HEK293 (cell line): Measurements from ENCODE around the gene CACNG4.

Source experiments
- CTCF ChIA-PET: fragments of 350-600 bp; formaldehyde crosslinking; extraction: SDS; loops from one replicate; lab custom pipeline; 2021; ENCODE audit warnings: antibody characterized with exemption; lab: Yijun Ruan, JAX
- POLR2A ChIA-PET: fragments of 300-600 bp; formaldehyde crosslinking; extraction: SDS; loops from one replicate; lab custom pipeline; 2020; ENCODE audit warnings: antibody characterized with exemption, inconsistent platforms; lab: Yijun Ruan, JAX
- H3K27ac ChIP-seq: fragments of 200-500 bp; sonication (Bioruptor generic); 2 replicates; pipeline ENCODE4 v1.5.1; 2014; ENCODE audit warnings: low read depth, low read length, control low read depth, inconsistent platforms; ENCODE audit errors: extremely low read depth
- H3K36me3 ChIP-seq, 2 experiments: fragments of 200-500 bp in 1 of 2; sonication (Bioruptor generic) in 1 of 2; 1 replicate in 1 of 2; 2 replicates in 1 of 2; pipeline ENCODE4 v1.5.1; 2014 to 2017; ENCODE audit warnings: inconsistent platforms in 2 of 2, low read length in 2 of 2; ENCODE audit not compliant: control insufficient read depth in 2 of 2, insufficient read depth in 1 of 2
- H3K4me1 ChIP-seq: fragments of 200-500 bp; sonication (Bioruptor generic); 2 replicates; pipeline ENCODE4 v1.5.1; 2014; ENCODE audit warnings: mild to moderate bottlenecking, low read length, inconsistent platforms; ENCODE audit not compliant: control insufficient read depth, insufficient read depth
- H3K4me3 ChIP-seq: 2 replicates; pipeline ENCODE4 v1.5.1; 2011; ENCODE audit warnings: low read depth, mild to moderate bottlenecking, control low read depth, low read length, moderate library complexity
- H3K9me3 ChIP-seq: fragments of 200-500 bp; sonication (Bioruptor generic); 2 replicates; pipeline ENCODE4 v1.5.1; 2014; ENCODE audit warnings: low read depth, low read length, inconsistent platforms; ENCODE audit not compliant: control insufficient read depth, insufficient read depth
- KLF8 ChIP-seq: fragments of 450-650 bp; formaldehyde crosslinking; IDR thresholded peaks from 2 replicates; pipeline ENCODE4 v1.5.1; 2016; ENCODE audit warnings: missing biosample characterization, missing genetic modification characterization
- RBAK ChIP-seq: fragments of 450-650 bp; formaldehyde crosslinking; IDR thresholded peaks from 2 replicates; pipeline ENCODE4 v1.5.1; 2016; ENCODE audit warnings: missing biosample characterization, missing genetic modification characterization
- SCRT1 ChIP-seq: fragments of 450-650 bp; formaldehyde crosslinking; IDR thresholded peaks from 2 replicates; pipeline ENCODE4 v1.5.1; 2016; ENCODE audit warnings: missing biosample characterization, missing genetic modification characterization, borderline replicate concordance
- SP3 ChIP-seq: fragments of 450-650 bp; formaldehyde crosslinking; IDR thresholded peaks from 2 replicates; pipeline ENCODE4 v1.5.1; 2016; ENCODE audit warnings: missing biosample characterization, missing genetic modification characterization
- TCF7L2 ChIP-seq: IDR thresholded peaks from 2 replicates; pipeline ENCODE4 v1.6.1; 2011; ENCODE audit warnings: low read depth, mild to moderate bottlenecking, inconsistent platforms, low read length, moderate library complexity, borderline replicate concordance
- TRIM28 ChIP-seq: IDR thresholded peaks from 2 replicates; pipeline ENCODE4 v1.6.1; 2011; ENCODE audit warnings: low read length, control low read depth, borderline replicate concordance
- ZBTB21 ChIP-seq: fragments of 450-650 bp; formaldehyde crosslinking; IDR thresholded peaks from 2 replicates; pipeline ENCODE4 v1.5.1; 2017; ENCODE audit warnings: missing biosample characterization, missing genetic modification characterization
- ZNF114 ChIP-seq: fragments of 450-650 bp; formaldehyde crosslinking; IDR thresholded peaks from 2 replicates; pipeline ENCODE4 v1.5.0; 2017; ENCODE audit warnings: missing biosample characterization, missing genetic modification characterization
- ZNF146 ChIP-seq: fragments of 450-650 bp; formaldehyde crosslinking; IDR thresholded peaks from 2 replicates; pipeline ENCODE4 v1.5.1; 2016; ENCODE audit warnings: missing biosample characterization, missing genetic modification characterization
- ZNF174 ChIP-seq: fragments of 450-650 bp; formaldehyde crosslinking; IDR thresholded peaks from 2 replicates; pipeline ENCODE4 v1.5.0; 2017; ENCODE audit warnings: missing biosample characterization, mild to moderate bottlenecking, missing genetic modification characterization
- ZNF223 ChIP-seq: fragments of 450-650 bp; formaldehyde crosslinking; IDR thresholded peaks from 2 replicates; pipeline ENCODE4 v1.5.1; 2016; ENCODE audit warnings: missing biosample characterization, missing genetic modification characterization
- ZNF239 ChIP-seq: fragments of 450-650 bp; formaldehyde crosslinking; IDR thresholded peaks from 2 replicates; pipeline ENCODE4 v1.5.1; 2016; ENCODE audit warnings: missing biosample characterization, missing genetic modification characterization
- ZNF341 ChIP-seq: fragments of 450-650 bp; formaldehyde crosslinking; IDR thresholded peaks from 2 replicates; pipeline ENCODE4; 2016; ENCODE audit warnings: low read depth, missing biosample characterization, missing genetic modification characterization
- ZNF596 ChIP-seq: fragments of 450-650 bp; IDR thresholded peaks from 2 replicates; pipeline ENCODE4 v1.5.0; 2018; ENCODE audit warnings: missing biosample characterization, mild to moderate bottlenecking, missing genetic modification characterization, moderate library complexity
- ZNF664 ChIP-seq: fragments of 450-650 bp; formaldehyde crosslinking; IDR thresholded peaks from 2 replicates; pipeline ENCODE4 v1.5.1; 2016; ENCODE audit warnings: missing biosample characterization, missing genetic modification characterization
- ZNF677 ChIP-seq: fragments of 450-650 bp; IDR thresholded peaks from 2 replicates; pipeline ENCODE4 v1.5.0; 2018; ENCODE audit warnings: missing biosample characterization, mild to moderate bottlenecking, missing genetic modification characterization, moderate library complexity
- ZNF837 ChIP-seq: fragments of 450-650 bp; formaldehyde crosslinking; IDR thresholded peaks from 2 replicates; pipeline ENCODE4 v1.5.1; 2016; ENCODE audit warnings: missing biosample characterization, missing genetic modification characterization
- TF ChIP-seq, protein P1 (sequence below): fragments of 450-650 bp; formaldehyde crosslinking; IDR thresholded peaks from 2 replicates; pipeline ENCODE4 v1.5.1; 2016; ENCODE audit warnings: missing biosample characterization, missing genetic modification characterization
- TF ChIP-seq, protein P2 (sequence below): fragments of 450-650 bp; formaldehyde crosslinking; IDR thresholded peaks from 2 replicates; pipeline ENCODE4 v1.5.1; 2016; ENCODE audit warnings: missing biosample characterization, missing genetic modification characterization
- TF ChIP-seq, protein P3 (sequence below): fragments of 450-650 bp; formaldehyde crosslinking; conservative IDR thresholded peaks from 2 replicates; pipeline ENCODE4 v1.5.1; 2016; ENCODE audit warnings: low read depth, missing biosample characterization, missing genetic modification characterization
- TF ChIP-seq, protein P4 (sequence below): fragments of 450-650 bp; formaldehyde crosslinking; IDR thresholded peaks from 2 replicates; pipeline ENCODE4 v1.5.1; 2016; ENCODE audit warnings: missing biosample characterization, missing genetic modification characterization
- TF ChIP-seq, protein P5 (sequence below): fragments of 450-650 bp; formaldehyde crosslinking; IDR thresholded peaks from 2 replicates; pipeline ENCODE4 v1.5.1; 2016; ENCODE audit warnings: missing biosample characterization, missing genetic modification characterization

CACNG4 gene

DNA sequence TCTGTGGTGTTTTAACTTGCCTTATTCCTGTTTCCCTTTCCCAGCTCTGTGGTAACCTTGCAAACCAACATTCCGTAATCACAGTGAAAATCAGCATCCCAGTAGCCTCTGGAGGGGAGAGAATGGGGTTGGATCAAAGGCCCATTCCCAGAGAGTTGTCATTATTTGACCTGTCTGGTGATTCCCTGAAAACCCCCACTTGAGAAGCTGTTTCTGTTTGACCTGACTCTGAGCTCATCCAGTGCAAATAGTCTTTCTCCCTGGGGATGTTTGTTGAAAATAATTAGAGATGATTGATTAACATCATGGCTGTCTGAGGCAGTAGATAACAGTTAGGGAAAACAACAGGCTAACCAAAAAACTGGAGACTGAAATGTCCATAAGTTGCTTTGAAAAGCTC lies 82.9 kb downstream of the CACNG4 start:
- no peaks in the 10 kb centered on the region for H3K36me3 ChIP-seq
- ChIA-PET CTCF (interaction anchor here (0.5 kb wide), 1 partner anchor 350 kb away, joined by 3 read pairs; no protein-coding TSS in a partner anchor), POLR2A (no interaction called here)
- H3K9me3 ChIP-seq: no peaks in the 10 kb centered on the region
- H3K4me1 ChIP-seq: no peaks in the 10 kb centered on the region
- TF ChIP-seq SCRT1 (tag by site-specific recombination) (no peak), ZNF146 (tag by site-specific recombination) (no peak), ZNF174 (no peak), TCF7L2 (no peak), ZNF223 (no peak), SP3 (tag by site-specific recombination) (no peak), RBAK (no peak), ZNF664 (tag by site-specific recombination) (no peak), ZNF677 (no peak), KLF8 (tag by site-specific recombination) (no peak)
- TF ChIP-seq, protein P1, sequence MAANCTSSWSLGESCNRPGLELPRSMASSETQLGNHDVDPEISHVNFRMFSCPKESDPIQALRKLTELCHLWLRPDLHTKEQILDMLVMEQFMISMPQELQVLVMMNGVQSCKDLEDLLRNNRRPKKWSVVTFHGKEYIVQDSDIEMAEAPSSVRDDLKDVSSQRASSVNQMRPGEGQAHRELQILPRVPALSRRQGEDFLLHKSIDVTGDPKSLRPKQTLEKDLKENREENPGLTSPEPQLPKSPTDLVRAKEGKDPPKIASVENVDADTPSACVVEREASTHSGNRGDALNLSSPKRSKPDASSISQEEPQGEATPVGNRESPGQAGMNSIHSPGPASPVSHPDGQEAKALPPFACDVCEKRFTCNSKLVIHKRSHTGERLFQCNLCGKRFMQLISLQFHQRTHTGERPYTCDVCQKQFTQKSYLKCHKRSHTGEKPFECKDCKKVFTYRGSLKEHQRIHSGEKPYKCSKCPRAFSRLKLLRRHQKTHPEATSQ: no peak
- TF ChIP-seq, protein P2, sequence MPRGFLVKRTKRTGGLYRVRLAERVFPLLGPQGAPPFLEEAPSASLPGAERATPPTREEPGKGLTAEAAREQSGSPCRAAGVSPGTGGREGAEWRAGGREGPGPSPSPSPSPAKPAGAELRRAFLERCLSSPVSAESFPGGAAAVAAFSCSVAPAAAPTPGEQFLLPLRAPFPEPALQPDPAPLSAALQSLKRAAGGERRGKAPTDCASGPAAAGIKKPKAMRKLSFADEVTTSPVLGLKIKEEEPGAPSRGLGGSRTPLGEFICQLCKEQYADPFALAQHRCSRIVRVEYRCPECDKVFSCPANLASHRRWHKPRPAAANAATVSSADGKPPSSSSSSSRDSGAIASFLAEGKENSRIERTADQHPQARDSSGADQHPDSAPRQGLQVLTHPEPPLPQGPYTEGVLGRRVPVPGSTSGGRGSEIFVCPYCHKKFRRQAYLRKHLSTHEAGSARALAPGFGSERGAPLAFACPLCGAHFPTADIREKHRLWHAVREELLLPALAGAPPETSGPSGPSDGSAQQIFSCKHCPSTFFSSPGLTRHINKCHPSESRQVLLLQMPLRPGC (tag by site-specific recombination): no peak
- TF ChIP-seq, protein P3, sequence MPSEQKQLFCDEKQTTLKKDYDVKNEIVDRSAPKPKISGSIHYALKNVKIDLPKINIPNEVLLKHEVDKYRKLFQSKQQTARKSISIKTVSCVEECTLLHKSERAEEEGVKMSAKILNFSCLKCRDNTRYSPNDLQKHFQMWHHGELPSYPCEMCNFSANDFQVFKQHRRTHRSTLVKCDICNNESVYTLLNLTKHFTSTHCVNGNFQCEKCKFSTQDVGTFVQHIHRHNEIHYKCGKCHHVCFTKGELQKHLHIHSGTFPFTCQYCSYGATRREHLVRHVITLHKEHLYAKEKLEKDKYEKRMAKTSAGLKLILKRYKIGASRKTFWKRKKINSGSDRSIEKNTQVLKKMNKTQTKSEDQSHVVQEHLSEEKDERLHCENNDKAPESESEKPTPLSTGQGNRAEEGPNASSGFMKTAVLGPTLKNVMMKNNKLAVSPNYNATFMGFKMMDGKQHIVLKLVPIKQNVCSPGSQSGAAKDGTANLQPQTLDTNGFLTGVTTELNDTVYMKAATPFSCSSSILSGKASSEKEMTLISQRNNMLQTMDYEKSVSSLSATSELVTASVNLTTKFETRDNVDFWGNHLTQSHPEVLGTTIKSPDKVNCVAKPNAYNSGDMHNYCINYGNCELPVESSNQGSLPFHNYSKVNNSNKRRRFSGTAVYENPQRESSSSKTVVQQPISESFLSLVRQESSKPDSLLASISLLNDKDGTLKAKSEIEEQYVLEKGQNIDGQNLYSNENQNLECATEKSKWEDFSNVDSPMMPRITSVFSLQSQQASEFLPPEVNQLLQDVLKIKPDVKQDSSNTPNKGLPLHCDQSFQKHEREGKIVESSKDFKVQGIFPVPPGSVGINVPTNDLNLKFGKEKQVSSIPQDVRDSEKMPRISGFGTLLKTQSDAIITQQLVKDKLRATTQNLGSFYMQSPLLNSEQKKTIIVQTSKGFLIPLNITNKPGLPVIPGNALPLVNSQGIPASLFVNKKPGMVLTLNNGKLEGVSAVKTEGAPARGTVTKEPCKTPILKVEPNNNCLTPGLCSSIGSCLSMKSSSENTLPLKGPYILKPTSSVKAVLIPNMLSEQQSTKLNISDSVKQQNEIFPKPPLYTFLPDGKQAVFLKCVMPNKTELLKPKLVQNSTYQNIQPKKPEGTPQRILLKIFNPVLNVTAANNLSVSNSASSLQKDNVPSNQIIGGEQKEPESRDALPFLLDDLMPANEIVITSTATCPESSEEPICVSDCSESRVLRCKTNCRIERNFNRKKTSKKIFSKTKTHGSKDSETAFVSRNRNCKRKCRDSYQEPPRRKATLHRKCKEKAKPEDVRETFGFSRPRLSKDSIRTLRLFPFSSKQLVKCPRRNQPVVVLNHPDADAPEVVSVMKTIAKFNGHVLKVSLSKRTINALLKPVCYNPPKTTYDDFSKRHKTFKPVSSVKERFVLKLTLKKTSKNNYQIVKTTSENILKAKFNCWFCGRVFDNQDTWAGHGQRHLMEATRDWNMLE (tag by site-specific recombination): no peak
- TF ChIP-seq, protein P4, sequence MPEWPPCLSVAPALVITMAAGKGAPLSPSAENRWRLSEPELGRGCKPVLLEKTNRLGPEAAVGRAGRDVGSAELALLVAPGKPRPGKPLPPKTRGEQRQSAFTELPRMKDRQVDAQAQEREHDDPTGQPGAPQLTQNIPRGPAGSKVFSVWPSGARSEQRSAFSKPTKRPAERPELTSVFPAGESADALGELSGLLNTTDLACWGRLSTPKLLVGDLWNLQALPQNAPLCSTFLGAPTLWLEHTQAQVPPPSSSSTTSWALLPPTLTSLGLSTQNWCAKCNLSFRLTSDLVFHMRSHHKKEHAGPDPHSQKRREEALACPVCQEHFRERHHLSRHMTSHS (tag by site-specific recombination): no peak
- TF ChIP-seq, all 188 proteins: peak for 0
- Histone ChIP-seq H3K27ac (no peak overlapping the region), H3K4me3 (no peak overlapping the region)

DNA sequence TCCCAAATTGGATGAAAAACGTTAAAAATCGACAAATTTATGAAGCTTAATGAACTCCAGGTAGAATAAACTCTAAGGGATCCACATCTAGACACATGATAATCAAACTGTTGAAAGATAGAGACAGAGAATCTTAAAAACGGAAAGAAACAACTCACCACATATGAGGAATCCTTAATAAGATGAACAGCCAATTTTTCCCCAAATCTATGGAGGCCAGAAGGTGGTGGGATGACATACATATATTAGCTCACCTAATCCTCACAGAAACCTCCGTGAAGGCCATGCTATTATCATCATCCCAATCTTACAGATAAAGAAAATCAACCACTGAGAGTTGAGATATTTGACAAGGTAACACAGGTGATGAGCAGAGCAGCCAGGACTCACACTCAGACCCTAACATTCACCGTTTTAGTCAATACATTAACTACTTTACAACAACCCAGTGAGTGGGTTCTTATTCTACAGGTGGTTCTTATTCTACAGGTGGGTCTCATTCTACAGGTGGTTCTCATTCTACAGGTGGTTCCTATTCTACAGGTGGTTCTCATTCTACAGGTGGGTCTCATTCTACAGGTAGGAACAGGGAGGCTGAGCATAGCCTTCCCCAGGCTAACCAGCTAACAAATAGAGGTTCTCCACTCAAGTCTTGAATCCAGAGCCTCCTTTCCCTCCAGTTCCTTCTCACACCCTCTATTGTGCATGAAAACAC lies 84.7 kb downstream of the CACNG4 start:
- ChIA-PET CTCF (no interaction called here), POLR2A (no interaction called here)
- no peaks in the 10 kb centered on the region for H3K9me3 ChIP-seq
- no peaks in the 10 kb centered on the region for H3K4me1 ChIP-seq
- H3K36me3 ChIP-seq: no peaks in the 10 kb centered on the region
- H3K27ac ChIP-seq: no peak overlapping the region
- no peak overlapping the region for H3K4me3 ChIP-seq
- TF ChIP-seq ZNF239 (tag by site-specific recombination) (no peak), KLF8 (tag by site-specific recombination) (no peak), ZNF114 (tag by site-specific recombination) (no peak), ZNF341 (no peak), TRIM28 (peak; percentile 41; the same call in 1 of the 2 replicates), ZNF837 (tag by site-specific recombination) (no peak), ZNF596 (tag by site-specific recombination) (no peak), ZBTB21 (no peak)
- TF ChIP-seq, protein P5, sequence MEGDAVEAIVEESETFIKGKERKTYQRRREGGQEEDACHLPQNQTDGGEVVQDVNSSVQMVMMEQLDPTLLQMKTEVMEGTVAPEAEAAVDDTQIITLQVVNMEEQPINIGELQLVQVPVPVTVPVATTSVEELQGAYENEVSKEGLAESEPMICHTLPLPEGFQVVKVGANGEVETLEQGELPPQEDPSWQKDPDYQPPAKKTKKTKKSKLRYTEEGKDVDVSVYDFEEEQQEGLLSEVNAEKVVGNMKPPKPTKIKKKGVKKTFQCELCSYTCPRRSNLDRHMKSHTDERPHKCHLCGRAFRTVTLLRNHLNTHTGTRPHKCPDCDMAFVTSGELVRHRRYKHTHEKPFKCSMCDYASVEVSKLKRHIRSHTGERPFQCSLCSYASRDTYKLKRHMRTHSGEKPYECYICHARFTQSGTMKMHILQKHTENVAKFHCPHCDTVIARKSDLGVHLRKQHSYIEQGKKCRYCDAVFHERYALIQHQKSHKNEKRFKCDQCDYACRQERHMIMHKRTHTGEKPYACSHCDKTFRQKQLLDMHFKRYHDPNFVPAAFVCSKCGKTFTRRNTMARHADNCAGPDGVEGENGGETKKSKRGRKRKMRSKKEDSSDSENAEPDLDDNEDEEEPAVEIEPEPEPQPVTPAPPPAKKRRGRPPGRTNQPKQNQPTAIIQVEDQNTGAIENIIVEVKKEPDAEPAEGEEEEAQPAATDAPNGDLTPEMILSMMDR (tag by site-specific recombination): no peak
- TF ChIP-seq, protein P1: no peak
